K562 (cell line): Measurements from ENCODE around the gene GPRASP1. TPM values are rescaled to one million over a fixed set of nuclear protein-coding genes. Genes with fewer than 3 reads are reported as not detected.

Experiments used
- ATAC-seq: fragments of 200-7000 bp; cut with Tn5 transposase; 3 replicates; pipeline ENCODE4 v1.9.1; 2020; ENCODE audit warnings: moderate library complexity
- BruUV-seq: library from RNA; stranded (reverse); fragments of 400-500 nt; replicated peaks from 2 replicates; lab custom pipeline; 2021; lab: Mats Ljungman, UMichigan
- CTCF ChIA-PET: fragments of 300-600 bp; formaldehyde crosslinking; extraction: SDS; loops from one replicate; lab custom pipeline; 2021; ENCODE audit warnings: low intra/inter-chr PET ratio; lab: Yijun Ruan, JAX
- POLR2A ChIA-PET: fragments of 300-600, 350-650 bp; sonication (Branson Sonifier 250); formaldehyde crosslinking; extraction: SDS; loops from one replicate; lab custom pipeline; 2021; ENCODE audit warnings: antibody characterized with exemption, inconsistent platforms; lab: Yijun Ruan, JAX
- DNase-seq, 4 experiments: peaks; one replicate each; pipeline versions ENCODE4 v3.0.0 to v3.0.0-alpha.2; 2011 to 2018; ENCODE audit warnings: low spot score in 3 of 4, mixed read lengths in 3 of 4; ENCODE audit errors: extremely low read depth in 1 of 4
- FAIRE-seq: peaks from 2 replicates; lab custom pipeline; 2011; peaks lifted over from hg19 to GRCh38; lab: Jason Lieb, UNC
- H2AFZ ChIP-seq: 2 replicates; pipeline ENCODE4 v1.6.0; 2011; ENCODE audit warnings: low read depth, low read length, control low read depth, inconsistent platforms
- H3K27ac ChIP-seq: fragments of 200-600 bp; 3 replicates; pipeline ENCODE4 v1.8.0; 2011; ENCODE audit warnings: low read depth, mild to moderate bottlenecking, control low read depth, inconsistent platforms, low read length, moderate library complexity, mixed read lengths; ENCODE audit errors: extremely low read depth
- H3K27me3 ChIP-seq, 2 experiments: fragments of 300-600 bp in 1 of 2; 2 replicates in 1 of 2; 3 replicates in 1 of 2; pipeline versions ENCODE4 v1.6.0 to v1.8.0; 2011; ENCODE audit warnings: inconsistent platforms in 2 of 2, low read length in 2 of 2, mild to moderate bottlenecking in 1 of 2, mixed read lengths in 1 of 2, moderate library complexity in 1 of 2; ENCODE audit not compliant: control insufficient read depth in 2 of 2, insufficient read depth in 2 of 2
- H3K36me3 ChIP-seq: fragments of 300-600 bp; 3 replicates; pipeline ENCODE4 v1.8.0; 2011; ENCODE audit warnings: mild to moderate bottlenecking, low read length, inconsistent platforms; ENCODE audit not compliant: control insufficient read depth, insufficient read depth
- H3K4me1 ChIP-seq, 2 experiments: fragments of 200-600 bp in 1 of 2; replicated peaks in 1 of 2; 2 replicates in 1 of 2; 3 replicates in 1 of 2; pipeline versions ENCODE4 v1.5.1 to v1.8.0; 2011; ENCODE audit warnings: inconsistent platforms in 2 of 2, low read length in 2 of 2, mild to moderate bottlenecking in 1 of 2, mixed read lengths in 1 of 2, moderate library complexity in 1 of 2; ENCODE audit not compliant: control insufficient read depth in 2 of 2, insufficient read depth in 2 of 2
- H3K4me2 ChIP-seq: 2 replicates; pipeline ENCODE4 v1.6.1; 2011; ENCODE audit warnings: low read length, control low read depth, inconsistent platforms, mixed read lengths; ENCODE audit not compliant: insufficient read depth
- H3K4me3 ChIP-seq: fragments of 200-600 bp; sonication (generic), shearing (Covaris generic); 2 replicates; pipeline ENCODE4 v1.5.1; 2016; ENCODE audit warnings: control low read depth, inconsistent platforms
- H3K79me2 ChIP-seq: fragments of 200-600 bp; 3 replicates; pipeline ENCODE4 v1.8.0; 2011; ENCODE audit warnings: low read length, inconsistent platforms; ENCODE audit not compliant: control insufficient read depth, insufficient read depth
- H3K9ac ChIP-seq, 2 experiments: 2 replicates each; pipeline versions ENCODE4 v1.6.0 to v1.6.1; 2011; ENCODE audit warnings: low read depth in 2 of 2, low read length in 2 of 2, control low read depth in 1 of 2, inconsistent platforms in 1 of 2, mild to moderate bottlenecking in 1 of 2, mixed read lengths in 1 of 2; ENCODE audit not compliant: insufficient read depth in 1 of 2
- H3K9me1 ChIP-seq: one replicate; pipeline ENCODE4 v1.6.0; 2011; ENCODE audit warnings: inconsistent platforms, mild to moderate bottlenecking, low read length, moderate library complexity; ENCODE audit not compliant: control insufficient read depth, insufficient read depth
- H3K9me3 ChIP-seq: replicated peaks from 2 replicates; pipeline ENCODE4 v1.5.1; 2011; ENCODE audit warnings: low read depth, low read length, inconsistent platforms; ENCODE audit not compliant: control insufficient read depth, insufficient read depth
- H4K20me1 ChIP-seq: replicated peaks from 2 replicates; pipeline ENCODE4 v1.6.1; 2011; ENCODE audit warnings: low read length, inconsistent platforms, mixed read lengths; ENCODE audit not compliant: control insufficient read depth, insufficient read depth
- BHLHE40 ChIP-seq: IDR thresholded peaks from 2 replicates; pipeline ENCODE4 v1.6.1; 2011; ENCODE audit warnings: low read length, improper control_type of control experiment
- CEBPB ChIP-seq: fragments of 450-650 bp; IDR thresholded peaks from 2 replicates; pipeline ENCODE4 v1.6.1; 2016; ENCODE audit warnings: missing genetic modification characterization, missing compliant biosample characterization
- CHD2 ChIP-seq: IDR thresholded peaks from 2 replicates; pipeline ENCODE4 v1.6.1; 2011; ENCODE audit warnings: low read depth, low read length
- ELF4 ChIP-seq: fragments of 450-650 bp; formaldehyde crosslinking; IDR thresholded peaks from 2 replicates; pipeline ENCODE4 v1.4.0; 2022; ENCODE audit warnings: missing genetic modification characterization
- ESRRA ChIP-seq: fragments of 450-650 bp; IDR thresholded peaks from 2 replicates; pipeline ENCODE4 v1.6.1; 2014; ENCODE audit warnings: low read depth, mild to moderate bottlenecking, moderate library complexity, borderline replicate concordance
- MCM2 ChIP-seq: fragments of 450-650 bp; IDR thresholded peaks from 2 replicates; pipeline ENCODE4 v1.6.1; 2017; ENCODE audit warnings: low read depth, mild to moderate bottlenecking
- NEUROD1 ChIP-seq: fragments of 150-350 bp; IDR thresholded peaks from 2 replicates; pipeline ENCODE4 v1.6.1; 2014; ENCODE audit warnings: borderline replicate concordance, low read length, low read depth; ENCODE audit not compliant: partially characterized antibody
- NUFIP1 ChIP-seq: fragments of 450-650 bp; IDR thresholded peaks from 2 replicates; pipeline ENCODE4 v1.6.1; 2018; ENCODE audit not compliant: partially characterized antibody
- RFX1 ChIP-seq: fragments of 450-650 bp; IDR thresholded peaks from 2 replicates; pipeline ENCODE4 v1.6.1; 2016; ENCODE audit warnings: mild to moderate bottlenecking, moderate library complexity
- TAL1 ChIP-seq: fragments of 450-650 bp; IDR thresholded peaks from 2 replicates; pipeline ENCODE4 v1.6.1; 2016; ENCODE audit warnings: mild to moderate bottlenecking
- ZNF398 ChIP-seq: fragments of 250-450 bp; sonication (Bioruptor Pico); IDR thresholded peaks from 2 replicates; pipeline ENCODE4 v1.8.0; 2021; ENCODE audit warnings: moderate library complexity, mild to moderate bottlenecking, inconsistent platforms
- in situ Hi-C: fragments of 300-500 bp; cut with MboI; formaldehyde crosslinking; loops from 4 replicates; pipeline ENCODE4 v1.15.0; 2018; ENCODE audit warnings: inconsistent platforms, mixed read lengths
- intact Hi-C: fragments of 100-400 bp; cut with micrococcal nuclease; formaldehyde crosslinking; loops from 2 replicates; pipeline ENCODE4 v1.14.2; 2022
- polyA plus RNA-seq, 8 experiments: library from polyadenylated mRNA; depleted of rRNA in 4 of 8; stranded (reverse) in 5 of 8; unstranded in 3 of 8; fragments of >200 nt; fragmentation: Nextera tagmentation in 2 of 8; fragmentation: Illumina TruSeq in 1 of 8; extraction: Ambion mirVana in 2 of 8; extraction: Trizol in 1 of 8; gene quantifications; 2 replicates each; pipeline versions ENCODE4 v1.2.1 to v1.2.3, GENCODE V29; 2011 to 2014; ENCODE audit warnings: inconsistent platforms in 1 of 8, missing spikeins in 1 of 8
- total RNA-seq, 7 experiments: library from RNA; depleted of rRNA in 6 of 7; stranded (reverse); fragments of >200 nt in 6 of 7; fragmentation: Illumina TruSeq in 2 of 7; extraction: Trizol in 2 of 7; gene quantifications; 2 replicates each; pipeline versions ENCODE4 v1.2.1 to v1.2.3, GENCODE V29; 2011 to 2021; ENCODE audit warnings: low replicate concordance in 1 of 7
- TF ChIP-seq, protein P1 (sequence below): sonication (generic); formaldehyde crosslinking; IDR thresholded peaks from 2 replicates; pipeline ENCODE4 v1.8.0; 2023; ENCODE audit warnings: missing genetic modification reagents, mild to moderate bottlenecking, borderline replicate concordance

Gene GPRASP1
- total and polyA plus RNA-seq, 9 of the 15 experiments (the other 6 are each of a cell fraction or from before 2014, with no cell fraction given): 0.01 to 0.94 (median 0.23) TPM

- TF ChIP-seq ELF4 (CRISPR knock-in tag): no peak
Measured at GRCh38 chrX:102696306-102696705, 45.0 kb downstream of the GPRASP1 start (continued).

DNA sequence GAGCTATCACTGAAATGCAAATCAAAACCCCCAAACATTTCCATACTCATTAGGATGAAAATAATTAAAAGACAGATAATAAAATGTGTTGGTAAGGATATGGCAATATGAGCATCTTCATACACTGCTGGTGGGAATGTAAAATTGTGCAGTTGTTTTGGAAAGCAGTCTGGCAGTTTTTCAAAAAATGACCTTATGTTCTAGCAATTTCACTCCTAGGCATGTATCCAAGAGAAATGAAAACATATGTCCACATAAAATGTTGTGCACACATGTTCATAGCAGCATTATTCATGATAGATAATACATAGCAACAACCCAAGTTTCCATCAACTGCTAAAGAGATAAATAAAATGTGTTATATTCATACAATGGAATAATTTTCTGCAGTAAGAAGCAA is 46.2 kb downstream of the GPRASP1 start:
- intact Hi-C loops: no loop called here
- Histone ChIP-seq H3K4me1 (no peaks in the 10 kb centered on the region), H3K36me3 (no peaks in the 10 kb centered on the region)
- no peak for TF ChIP-seq ESRRA
- TF ChIP-seq CEBPB (tag): no peak
- TF ChIP-seq, protein P1, sequence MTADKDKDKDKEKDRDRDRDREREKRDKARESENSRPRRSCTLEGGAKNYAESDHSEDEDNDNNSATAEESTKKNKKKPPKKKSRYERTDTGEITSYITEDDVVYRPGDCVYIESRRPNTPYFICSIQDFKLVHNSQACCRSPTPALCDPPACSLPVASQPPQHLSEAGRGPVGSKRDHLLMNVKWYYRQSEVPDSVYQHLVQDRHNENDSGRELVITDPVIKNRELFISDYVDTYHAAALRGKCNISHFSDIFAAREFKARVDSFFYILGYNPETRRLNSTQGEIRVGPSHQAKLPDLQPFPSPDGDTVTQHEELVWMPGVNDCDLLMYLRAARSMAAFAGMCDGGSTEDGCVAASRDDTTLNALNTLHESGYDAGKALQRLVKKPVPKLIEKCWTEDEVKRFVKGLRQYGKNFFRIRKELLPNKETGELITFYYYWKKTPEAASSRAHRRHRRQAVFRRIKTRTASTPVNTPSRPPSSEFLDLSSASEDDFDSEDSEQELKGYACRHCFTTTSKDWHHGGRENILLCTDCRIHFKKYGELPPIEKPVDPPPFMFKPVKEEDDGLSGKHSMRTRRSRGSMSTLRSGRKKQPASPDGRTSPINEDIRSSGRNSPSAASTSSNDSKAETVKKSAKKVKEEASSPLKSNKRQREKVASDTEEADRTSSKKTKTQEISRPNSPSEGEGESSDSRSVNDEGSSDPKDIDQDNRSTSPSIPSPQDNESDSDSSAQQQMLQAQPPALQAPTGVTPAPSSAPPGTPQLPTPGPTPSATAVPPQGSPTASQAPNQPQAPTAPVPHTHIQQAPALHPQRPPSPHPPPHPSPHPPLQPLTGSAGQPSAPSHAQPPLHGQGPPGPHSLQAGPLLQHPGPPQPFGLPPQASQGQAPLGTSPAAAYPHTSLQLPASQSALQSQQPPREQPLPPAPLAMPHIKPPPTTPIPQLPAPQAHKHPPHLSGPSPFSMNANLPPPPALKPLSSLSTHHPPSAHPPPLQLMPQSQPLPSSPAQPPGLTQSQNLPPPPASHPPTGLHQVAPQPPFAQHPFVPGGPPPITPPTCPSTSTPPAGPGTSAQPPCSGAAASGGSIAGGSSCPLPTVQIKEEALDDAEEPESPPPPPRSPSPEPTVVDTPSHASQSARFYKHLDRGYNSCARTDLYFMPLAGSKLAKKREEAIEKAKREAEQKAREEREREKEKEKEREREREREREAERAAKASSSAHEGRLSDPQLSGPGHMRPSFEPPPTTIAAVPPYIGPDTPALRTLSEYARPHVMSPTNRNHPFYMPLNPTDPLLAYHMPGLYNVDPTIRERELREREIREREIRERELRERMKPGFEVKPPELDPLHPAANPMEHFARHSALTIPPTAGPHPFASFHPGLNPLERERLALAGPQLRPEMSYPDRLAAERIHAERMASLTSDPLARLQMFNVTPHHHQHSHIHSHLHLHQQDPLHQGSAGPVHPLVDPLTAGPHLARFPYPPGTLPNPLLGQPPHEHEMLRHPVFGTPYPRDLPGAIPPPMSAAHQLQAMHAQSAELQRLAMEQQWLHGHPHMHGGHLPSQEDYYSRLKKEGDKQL (CRISPR knock-in tag): no peak
- no peak for TF ChIP-seq MCM2
- no peak for TF ChIP-seq ZNF398 (CRISPR knock-in tag)
- no peak for TF ChIP-seq CHD2
- no peak for TF ChIP-seq NEUROD1
- TF ChIP-seq TAL1: no peak
- no peak for TF ChIP-seq RFX1
- no peak for TF ChIP-seq BHLHE40
- TF ChIP-seq NUFIP1: no peak
- TF ChIP-seq, all 486 proteins: peak for 0
- H3K9ac ChIP-seq: no peak overlapping the region
- H3K4me3 ChIP-seq: no peak overlapping the region
- H3K27me3 ChIP-seq: no peaks in the 10 kb centered on the region
- no peaks in the 10 kb centered on the region for H3K79me2 ChIP-seq
- in situ Hi-C loops: no loop called here
- ChIA-PET POLR2A (no interaction called here), CTCF (no interaction called here)
- BruUV-seq: no TSS peak
- FAIRE-seq (no peak), ATAC-seq (no peak), DNase-seq (no peak)
- H3K4me2 ChIP-seq: no peak overlapping the region
- H3K27ac ChIP-seq: no peak overlapping the region
- no peaks in the 10 kb centered on the region for H3K9me1 ChIP-seq
- no peak overlapping the region for H2AFZ ChIP-seq
- H3K9me3 ChIP-seq: no peaks in the 10 kb centered on the region
- H4K20me1 ChIP-seq: no peaks in the 10 kb centered on the region
